GM21526 (cell line): ENCODE results near the gene CTSD.

ENCODE experiments used
- ATAC-seq: cut with Tn5 transposase; IDR thresholded peaks from one replicate; pipeline ENCODE4 v1.9.1; 2021; ENCODE audit warnings: moderate library complexity; ENCODE audit not compliant: unreplicated experiment, low FRiP score

The CTSD gene

GRCh38 chr11:1732418-1733008, 31.2 kb downstream of the CTSD start:
- no peak for ATAC-seq

- no peak for ATAC-seq
These were observed 32.2 kb downstream of the CTSD start for GRCh38 chr11:1731451-1732059.

GRCh38 chr11:1730059-1730629, 33.6 kb downstream of the CTSD start:
- no peak for ATAC-seq

- no peak for ATAC-seq
These were observed 34.1 kb downstream of the CTSD start for GRCh38 chr11:1729692-1730011.

GRCh38 chr11:1728931-1729691, 34.6 kb downstream of the CTSD start:
- no peak for ATAC-seq

- ATAC-seq, result no peak
These were observed 35.4 kb downstream of the CTSD start for GRCh38 chr11:1728301-1728700.

GRCh38 chr11:1727861-1728260, 35.9 kb downstream of the CTSD start:
- ATAC-seq, result no peak

- ATAC-seq, result no peak
These were observed 36.5 kb downstream of the CTSD start for GRCh38 chr11:1727096-1727690.

- ATAC-seq, result no peak
These were observed 43.9 kb downstream of the CTSD start for GRCh38 chr11:1719781-1720180.

GRCh38 chr11:1718326-1718725, 45.4 kb downstream of the CTSD start:
- no peak for ATAC-seq

GRCh38 chr11:1717745-1718144, 46.0 kb downstream of the CTSD start:
- ATAC-seq, result no peak

- no peak for ATAC-seq
These were observed 48.5 kb downstream of the CTSD start for GRCh38 chr11:1714908-1715885.

GRCh38 chr11:1708716-1709115, 55.0 kb downstream of the CTSD start:
- no peak for ATAC-seq

- no peak for ATAC-seq
These were observed 56.0 kb downstream of the CTSD start for GRCh38 chr11:1707751-1708150.

GRCh38 chr11:1706634-1707400, 56.9 kb downstream of the CTSD start:
- no peak for ATAC-seq

- ATAC-seq, result no peak
These were observed 58.3 kb downstream of the CTSD start for GRCh38 chr11:1705126-1706052.

GRCh38 chr11:1703146-1703545, 60.6 kb downstream of the CTSD start:
- no peak for ATAC-seq
